HG03159 (cell line): ENCODE data around the gene TNFRSF14.

Experiments
- ATAC-seq: cut with Tn5 transposase; IDR thresholded peaks from one replicate; pipeline ENCODE4 v1.9.1; 2021; ENCODE audit warnings: mild to moderate bottlenecking, moderate library complexity; ENCODE audit not compliant: unreplicated experiment

Gene TNFRSF14

DNA sequence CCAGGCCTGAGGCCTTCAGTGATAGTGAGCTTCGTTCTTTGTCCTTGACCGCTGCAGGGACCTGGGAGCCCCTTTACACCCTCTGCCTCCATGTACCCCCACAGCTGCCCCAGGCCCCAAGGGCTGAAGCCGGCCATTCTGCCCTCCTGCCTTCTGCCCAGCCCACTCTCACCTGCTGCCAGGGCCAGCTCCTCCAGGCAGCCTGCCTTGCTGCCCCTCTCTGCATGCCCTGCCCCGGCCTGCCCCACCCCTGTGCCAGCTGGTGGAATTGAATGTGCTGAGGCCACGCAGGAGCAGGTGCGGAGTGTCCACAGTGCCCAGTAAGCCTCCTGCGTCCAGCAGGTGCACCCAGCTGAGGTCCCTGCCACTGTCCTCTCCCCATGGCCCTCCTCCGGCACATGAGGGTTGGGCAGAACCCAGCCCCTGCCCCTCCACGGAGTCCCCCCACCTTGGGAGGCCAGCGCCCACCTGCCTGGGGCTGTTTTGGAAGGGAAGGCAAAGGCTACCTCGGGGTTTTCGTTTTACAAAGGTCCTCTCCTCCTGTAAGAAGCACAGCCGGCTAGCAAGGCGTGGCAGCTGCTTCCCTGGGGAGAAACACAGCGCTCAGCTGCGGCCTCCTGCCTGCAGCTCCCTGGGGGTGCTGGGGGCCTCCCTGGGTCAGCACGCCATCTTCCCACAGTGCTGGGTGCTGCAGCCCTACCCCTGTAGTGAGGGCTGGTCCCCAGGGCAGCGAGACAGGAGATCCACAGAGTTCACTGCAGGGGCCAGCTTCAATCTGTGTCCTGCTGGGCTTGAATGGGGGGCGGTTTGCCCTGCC is 55.7 kb downstream of the TNFRSF14 start:
- no peak for ATAC-seq

DNA sequence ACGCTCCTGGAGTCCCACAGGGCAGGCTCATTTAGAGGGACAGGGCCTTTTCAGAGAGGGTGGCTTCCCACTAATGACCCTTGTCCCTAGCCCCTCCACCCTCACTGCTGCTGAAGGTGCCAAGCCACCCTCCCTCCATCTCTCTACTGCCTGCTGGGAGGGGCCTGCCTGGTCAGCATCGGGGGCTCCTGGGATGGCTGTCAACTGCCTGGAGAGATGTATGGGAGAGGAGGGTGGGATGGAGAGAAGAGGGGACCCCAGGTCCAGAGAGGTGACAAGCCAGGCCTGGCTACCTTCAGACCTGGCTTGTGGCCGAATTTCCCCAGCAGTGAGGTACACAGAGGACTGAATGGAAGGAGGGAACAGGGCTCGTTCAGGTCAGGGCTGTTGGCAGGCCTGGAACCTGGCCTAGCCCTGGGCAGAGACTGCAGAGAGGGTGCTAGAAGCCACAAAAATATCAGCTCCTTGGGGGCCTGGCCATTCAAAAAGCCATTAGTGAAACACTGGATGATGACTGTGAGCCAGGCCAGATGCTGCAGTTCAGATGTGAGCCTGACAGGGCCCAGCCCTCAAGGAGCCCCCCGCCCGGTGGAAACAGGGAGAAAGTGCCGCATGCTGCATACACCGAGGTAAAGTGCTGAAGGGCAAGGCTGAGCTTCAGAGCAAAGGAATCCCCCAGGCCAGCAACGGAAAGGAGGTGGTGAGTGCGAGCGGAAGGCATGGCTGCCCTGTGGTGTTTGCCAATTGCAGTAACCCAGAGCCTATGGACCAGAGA is 56.6 kb downstream of the TNFRSF14 start:
- ATAC-seq = no peak
